ENCODE data around the gene DYRK4. TPM values are rescaled to one million over a fixed set of nuclear protein-coding genes. Genes with fewer than 3 reads are reported as not detected.
"Not testable (repeated sequence)": the region's sequence is repeated elsewhere in the genome, so short reads cannot be mapped to it uniquely, and the experiment has no call there.

Gene DYRK4
- 32.8 TPM for total RNA-seq
- polyA plus RNA-seq (ENCODE audit: insufficient read depth, low read depth, low replicate concordance): 49.0 TPM
- long read RNA-seq, donor 1, partial matches to known transcripts: 12 of 15 reads
- long read RNA-seq, donor 1, other reads (novel, unspliced or antisense): 0 of 15 reads
- long read RNA-seq, donor 2, partial matches to known transcripts: 0 of 2 reads
- long read RNA-seq, donor 2, other reads (novel, unspliced or antisense): 0 of 2 reads
- long read RNA-seq, donor 3, partial matches to known transcripts: 11 of 13 reads
- long read RNA-seq, donor 3, other reads (novel, unspliced or antisense): 0 of 13 reads
- long read RNA-seq, donor 4, partial matches to known transcripts: 5 of 7 reads
- long read RNA-seq, donor 4, other reads (novel, unspliced or antisense): 0 of 7 reads
- long read RNA-seq, donor 5: 0 reads
- long read RNA-seq, donor 6, transcript DYRK4-217 (4 exons, 855 nt): major isoform, 7 of 48 reads
- long read RNA-seq, donor 6, partial matches to known transcripts: 24 of 48 reads
- long read RNA-seq, donor 6, other reads (novel, unspliced or antisense): 8 of 48 reads
- long read RNA-seq, donor 7, partial matches to known transcripts: 4 of 7 reads
- long read RNA-seq, donor 7, other reads (novel, unspliced or antisense): 2 of 7 reads
- long read RNA-seq, donor 8, partial matches to known transcripts: 10 of 11 reads
- long read RNA-seq, donor 8, other reads (novel, unspliced or antisense): 0 of 11 reads
- long read RNA-seq, donor 9, partial matches to known transcripts: 0 of 3 reads
- long read RNA-seq, donor 9, other reads (novel, unspliced or antisense): 0 of 3 reads
- long read RNA-seq, donor 10, partial matches to known transcripts: 5 of 9 reads
- long read RNA-seq, donor 10, other reads (novel, unspliced or antisense): 0 of 9 reads

DNA sequence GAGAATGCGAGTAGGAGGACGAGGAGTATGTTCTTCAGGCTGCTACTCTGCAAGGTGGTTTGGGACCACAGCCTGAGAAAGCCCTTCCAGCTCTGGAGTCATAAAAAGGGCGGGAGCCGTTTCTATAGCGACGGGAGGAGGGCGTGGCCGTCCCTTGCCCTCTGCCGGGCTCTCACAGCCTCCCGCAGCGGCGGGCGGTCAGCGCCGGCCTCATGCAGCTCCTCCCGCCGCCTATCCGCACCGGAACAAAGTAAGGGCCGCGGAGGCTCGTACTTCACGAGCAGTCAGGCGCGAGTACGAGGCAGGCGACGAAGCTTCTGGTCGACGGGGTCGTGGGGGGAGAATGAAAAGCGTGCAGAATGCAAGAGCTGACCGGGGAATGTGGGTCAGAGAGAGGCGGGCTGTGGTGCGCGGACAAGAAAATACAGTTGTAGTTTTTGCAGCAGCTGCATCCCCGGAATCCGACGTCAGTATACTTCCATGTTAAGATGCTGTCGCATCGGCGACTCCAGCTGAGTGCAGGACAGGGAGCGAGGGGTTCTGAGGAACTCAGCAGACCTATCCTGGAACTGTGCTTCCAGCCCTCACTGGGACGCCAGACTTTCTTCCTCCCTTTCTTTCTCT lies at the start of gene DYRK4:
Gene DYRK4 (plus strand): TSS at position 175 of the 624 bp plus-strand sequence. CDS start 38 bp downstream, at position 213.
- no peaks in the 10 kb centered on the region for H3K36me3 ChIP-seq (ENCODE audit: control insufficient read depth in 2 of 3, insufficient read depth in 3 of 3, low read length in 3 of 3)
- FAIRE-seq (no peak), DNase-seq (peak; percentile 91 to 96 (median 93))
- TF ChIP-seq CTCF (IDR thresholded peaks at IDR 0.05; ENCODE audit: borderline replicate concordance, extremely low read depth, insufficient read depth): no peak
- H3K4me1 ChIP-seq (ENCODE audit: control insufficient read depth in 2 of 3, insufficient read depth in 2 of 3, low read depth in 1 of 3, low read length in 3 of 3): peaks cover 0 to 8% (median 5%) of the 10 kb centered on the region in 3 donors
- no peaks in the 10 kb centered on the region for H3K27me3 ChIP-seq (ENCODE audit: control insufficient read depth, insufficient read depth, low read length)
- intact Hi-C loops (cut with DNase I): no loop called here
- H3K4me3 ChIP-seq (ENCODE audit: low read length in 3 of 3): peak within 1 kb of the TSS; percentile 44 to 64 (median 49)
- no peaks in the 10 kb centered on the region for H3K9me3 ChIP-seq (ENCODE audit: control insufficient read depth in 2 of 3, insufficient read depth in 1 of 3, low read length in 3 of 3)
- H3K27ac ChIP-seq (ENCODE audit: low read depth in 2 of 2, low read length in 2 of 2): peak within 1 kb of the TSS in 1 of 2 donors; percentile 14
- H3K9ac ChIP-seq (ENCODE audit: low read length in 3 of 3): peak within 1 kb of the TSS in 2 of 3 donors; percentile 16 to 22

GRCh38 chr12:4518106-4518728 lies 43.8 kb upstream of the DYRK4 start:
- H3K4me3 ChIP-seq (ENCODE audit: low read length in 3 of 3): no peak overlapping the region
- no peaks in the 10 kb centered on the region for H3K9me3 ChIP-seq (ENCODE audit: control insufficient read depth in 2 of 3, insufficient read depth in 1 of 3, low read length in 3 of 3)
- intact Hi-C loops (cut with DNase I): no loop called here
- H3K27me3 ChIP-seq (ENCODE audit: control insufficient read depth, insufficient read depth, low read length): no peaks in the 10 kb centered on the region
- no peak overlapping the region for H3K27ac ChIP-seq (ENCODE audit: low read depth in 2 of 2, low read length in 2 of 2)
- no peaks in the 10 kb centered on the region for H3K4me1 ChIP-seq (ENCODE audit: control insufficient read depth in 2 of 3, insufficient read depth in 2 of 3, low read depth in 1 of 3, low read length in 3 of 3)
- no peak overlapping the region for H3K9ac ChIP-seq (ENCODE audit: low read length in 3 of 3)
- peaks cover 0 to 9% (median 3%) of the 10 kb centered on the region in 3 donors for H3K36me3 ChIP-seq (ENCODE audit: control insufficient read depth in 2 of 3, insufficient read depth in 3 of 3, low read length in 3 of 3)
- TF ChIP-seq CTCF (IDR thresholded peaks at IDR 0.05; ENCODE audit: borderline replicate concordance, extremely low read depth, insufficient read depth): no peak
- DNase-seq (no peak), FAIRE-seq (no peak)

- H3K4me1 ChIP-seq (ENCODE audit: control insufficient read depth in 2 of 3, insufficient read depth in 2 of 3, low read depth in 1 of 3, low read length in 3 of 3); H3K9me3 ChIP-seq (ENCODE audit: control insufficient read depth in 2 of 3, insufficient read depth in 1 of 3, low read length in 3 of 3); intact Hi-C loops (cut with DNase I); H3K9ac ChIP-seq (ENCODE audit: low read length in 3 of 3); H3K27ac ChIP-seq (ENCODE audit: low read depth in 2 of 2, low read length in 2 of 2); FAIRE-seq; DNase-seq; H3K4me3 ChIP-seq (ENCODE audit: low read length in 3 of 3); H3K27me3 ChIP-seq (ENCODE audit: control insufficient read depth, insufficient read depth, low read length): not testable (repeated sequence)
- peaks cover 0 to 14% (median 2%) of the 10 kb centered on the region in 3 donors for H3K36me3 ChIP-seq (ENCODE audit: control insufficient read depth in 2 of 3, insufficient read depth in 3 of 3, low read length in 3 of 3)
These were observed 38.6 kb upstream of the DYRK4 start for GRCh38 chr12:4523443-4523842.

Measured in kidney (tissue), 22 donors.